Transverse colon (tissue), 4 donors: ENCODE results near the gene CA12. TPM values are rescaled to one million over a fixed set of nuclear protein-coding genes. Genes with fewer than 3 reads are reported as not detected.

Source experiments
- DNase-seq: peaks from one replicate; pipeline ENCODE4 v3.0.0-alpha.2; 2019
- H3K27ac ChIP-seq, 4 donors: fragments of 200-600 bp; sonication (generic); 2 replicates each; pipeline ENCODE4 v1.5.1; 2016 to 2018; ENCODE audit warnings: inconsistent platforms in 4 of 4
- H3K27me3 ChIP-seq: fragments of 200-600 bp; sonication (generic); 2 replicates; pipeline ENCODE4 v1.5.1; 2017; ENCODE audit warnings: inconsistent platforms
- H3K36me3 ChIP-seq, 4 donors: fragments of 200-600 bp; sonication (generic); 2 replicates each; pipeline ENCODE4 v1.5.1; 2017 to 2019; ENCODE audit warnings: inconsistent platforms in 4 of 4
- H3K4me1 ChIP-seq, 4 donors: fragments of 200-600 bp; sonication (generic); 2 replicates each; pipeline ENCODE4 v1.5.1; 2017 to 2020; ENCODE audit warnings: inconsistent platforms in 4 of 4
- H3K4me3 ChIP-seq, 4 donors: fragments of 200-600 bp; sonication (generic); 1 replicate in 1 of 4; 2 replicates in 3 of 4; pipeline versions ENCODE4 v1.5.1 to v1.6.1; 2017 to 2019; ENCODE audit warnings: inconsistent platforms in 4 of 4
- H3K9me3 ChIP-seq, 2 donors: fragments of 200-600 bp; sonication (generic); 2 replicates each; pipeline ENCODE4 v1.5.1; 2017 to 2019; ENCODE audit warnings: inconsistent platforms in 2 of 2
- CTCF ChIP-seq, 5 experiments: fragments of 200-600 bp in 3 of 5; fragments of 450-650 bp in 2 of 5; sonication (generic) in 3 of 5; IDR thresholded peaks; 1 replicate in 2 of 5; 2 replicates in 3 of 5; pipeline ENCODE4 v1.5.1; 2016 to 2017; ENCODE audit warnings: antibody characterized with exemption in 5 of 5, inconsistent platforms in 3 of 5, mild to moderate bottlenecking in 2 of 5, moderate library complexity in 1 of 5
- EP300 ChIP-seq: sonication (generic); formaldehyde crosslinking; IDR thresholded peaks from one replicate; pipeline ENCODE4 v1.6.1; 2017; ENCODE audit warnings: antibody characterized with exemption, low read depth
- POLR2A ChIP-seq: fragments of 450-650 bp; IDR thresholded peaks from one replicate; pipeline ENCODE4 v1.6.1; 2016; ENCODE audit warnings: antibody characterized with exemption, mild to moderate bottlenecking, moderate library complexity
- POLR2AphosphoS5 ChIP-seq, 3 donors: sonication (generic); formaldehyde crosslinking; IDR thresholded peaks; one replicate each; pipeline ENCODE4 v1.6.1; 2016; ENCODE audit warnings: antibody characterized with exemption in 3 of 3
- WGBS, 2 donors: methylation state at CpG; one replicate each; pipeline ENCODE4 v1.1.5; 2018; ENCODE audit warnings: low coverage in 1 of 2; 5-methylcytosine and 5-hydroxymethylcytosine counted together
- in situ Hi-C, 4 donors: fragments of 200-750 bp; cut with MboI; loops; one replicate each; pipeline versions ENCODE4 v1.15.0 to v1.15.1; 2017; ENCODE audit warnings: low sequenced_read_pairs in 3 of 4, low pct_ligation_motif_present in 1 of 4, low pct_unique_long_range_greater_than_20kb in 1 of 4
- intact Hi-C: fragments of 100-400 bp; cut with DNase I; formaldehyde crosslinking; loops from one replicate; pipeline ENCODE4 v1.15.1; 2023; ENCODE audit warnings: low total_unique reads
- total RNA-seq, 4 donors: library from RNA; depleted of rRNA; stranded (reverse); fragments of >200 nt; gene quantifications; one replicate each; pipeline ENCODE4 v1.1.0, GENCODE V29; 2016

Gene CA12
- total RNA-seq, 4 donors from 2014 or later: 121 to 392 (median 329) TPM

DNA sequence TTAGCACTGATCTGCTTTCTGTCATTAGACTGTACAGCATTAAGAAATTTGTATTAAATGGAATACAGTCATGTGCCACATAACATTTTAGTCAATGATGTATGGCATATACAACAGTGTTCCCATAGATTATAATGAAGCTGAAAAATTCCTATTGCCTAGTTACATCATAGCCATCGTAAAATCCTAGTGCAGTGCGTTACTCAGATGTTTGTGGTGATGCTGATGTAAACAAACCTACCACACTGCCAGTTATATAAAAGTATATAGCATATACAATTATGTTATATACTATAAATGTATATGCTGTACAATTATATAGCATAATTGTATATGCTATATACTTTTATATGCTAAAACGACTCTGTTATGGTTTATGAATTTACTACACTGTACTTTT lies 62.6 kb downstream of the CA12 start:
- TF ChIP-seq EP300 (no peak), POLR2AphosphoS5 (IDR thresholded peaks at IDR 0.05) (peak in 1 of 3 donors; percentile 16)
- Histone ChIP-seq H3K4me1 (peaks cover 0 to 11% (median 3%) of the 10 kb centered on the region in 4 donors), H3K27me3 (no peaks in the 10 kb centered on the region), H3K4me3 (no peak overlapping the region), H3K27ac (peak overlapping the region in 1 of 4 donors; percentile 31), H3K9me3 (no peaks in the 10 kb centered on the region), H3K36me3 (no peaks in the 10 kb centered on the region)
- in situ Hi-C loops (no loop called here), intact Hi-C loops (no loop called here)
- DNase-seq: no peak
- 52% methylated on average over 3 of the region's 3 CpGs for WGBS, 2 donors

- TF ChIP-seq POLR2AphosphoS5 (IDR thresholded peaks at IDR 0.05): no peak
- TF ChIP-seq CTCF (IDR thresholded peaks at IDR 0.05): no peak
- no peak for TF ChIP-seq EP300
- TF ChIP-seq POLR2A: no peak
- H3K4me1 ChIP-seq: peaks cover 0 to 11% (median 3%) of the 10 kb centered on the region in 4 donors
- intact Hi-C loops (no loop called here), in situ Hi-C loops (no loop called here)
- 87 to 100% methylated on average over 3 to 4 of the region's 4 CpGs for WGBS, 2 donors
- H3K4me3 ChIP-seq: no peak overlapping the region
- no peaks in the 10 kb centered on the region for H3K27me3 ChIP-seq
- peak overlapping the region in 1 of 4 donors; percentile 31 for H3K27ac ChIP-seq
- no peaks in the 10 kb centered on the region for H3K9me3 ChIP-seq
- DNase-seq: no peak
- H3K36me3 ChIP-seq: no peaks in the 10 kb centered on the region
Measured at GRCh38 chr15:63318344-63318743, 63.3 kb downstream of the CA12 start.

- in situ Hi-C loops: no loop called here
- intact Hi-C loops: no loop called here
- no peaks in the 10 kb centered on the region for H3K9me3 ChIP-seq
Measured at GRCh38 chr15:63314409-63314808, 67.2 kb downstream of the CA12 start.

DNA sequence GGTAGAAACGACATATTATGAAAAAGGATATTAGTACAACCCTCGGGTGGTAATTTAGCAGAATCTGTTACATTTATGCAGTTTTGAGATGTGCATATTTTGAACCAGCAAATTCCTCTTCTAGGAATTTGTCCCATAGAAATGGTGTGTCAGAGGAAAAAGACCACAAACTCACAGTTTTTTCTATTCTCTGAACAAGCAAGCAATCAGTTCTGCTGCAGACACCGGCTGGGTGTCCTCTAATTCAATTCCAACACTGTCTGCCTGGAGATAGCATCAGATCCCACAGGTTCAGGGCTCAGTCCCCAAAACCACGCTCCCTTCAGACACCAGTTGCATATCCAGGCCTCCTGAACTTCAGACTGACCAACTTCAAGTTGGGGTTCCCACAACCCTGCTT lies 67.8 kb downstream of the CA12 start:
- H3K27ac ChIP-seq: no peak overlapping the region
- TF ChIP-seq CTCF (IDR thresholded peaks at IDR 0.05) (no peak), POLR2AphosphoS5 (IDR thresholded peaks at IDR 0.05) (no peak), EP300 (no peak), POLR2A (no peak)
- H3K36me3 ChIP-seq: no peaks in the 10 kb centered on the region
- H3K27me3 ChIP-seq: no peaks in the 10 kb centered on the region
- in situ Hi-C loops: no loop called here
- intact Hi-C loops: no loop called here
- no peaks in the 10 kb centered on the region for H3K9me3 ChIP-seq
- H3K4me3 ChIP-seq: no peak overlapping the region
- peaks cover 0 to 13% (median 3%) of the 10 kb centered on the region in 4 donors for H3K4me1 ChIP-seq
- no peak for DNase-seq
- WGBS, 2 donors: 88 to 90% methylated on average over 2 to 4 of the region's 4 CpGs

More at GRCh38 chr15:63314409-63314808, 67.2 kb downstream of the CA12 start:
- no peak overlapping the region for H3K27ac ChIP-seq
- peaks cover 0 to 12% (median 3%) of the 10 kb centered on the region in 4 donors for H3K4me1 ChIP-seq
- no peak for DNase-seq
- H3K27me3 ChIP-seq: no peaks in the 10 kb centered on the region
- whole genome bisulfite sequencing, 2 donors: 74 to 100% methylated on average over 1 to 2 of the region's 2 CpGs
- H3K36me3 ChIP-seq: no peaks in the 10 kb centered on the region
- no peak overlapping the region for H3K4me3 ChIP-seq
- no peak for TF ChIP-seq POLR2A
- TF ChIP-seq EP300: no peak
- no peak for TF ChIP-seq CTCF (IDR thresholded peaks at IDR 0.05)
- TF ChIP-seq POLR2AphosphoS5 (IDR thresholded peaks at IDR 0.05): no peak

DNA sequence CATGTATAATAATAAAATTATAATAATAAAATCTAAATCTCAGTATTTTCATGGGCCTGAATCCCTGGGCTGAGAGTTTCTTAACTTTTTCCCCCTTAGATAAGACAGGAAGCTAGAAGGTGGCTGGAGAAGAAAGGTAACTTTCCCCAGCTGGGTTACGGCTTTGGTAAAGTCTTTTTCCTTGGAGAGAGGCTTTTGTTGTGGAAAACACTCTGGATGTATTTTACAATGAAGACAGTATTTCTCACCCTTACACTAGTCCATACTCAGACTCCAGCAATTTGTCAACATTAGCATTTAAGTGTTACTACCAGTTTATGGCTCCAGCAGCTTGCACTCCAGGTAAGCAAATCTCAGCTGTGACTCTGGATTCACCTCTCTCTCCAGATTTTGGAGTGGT lies 69.4 kb downstream of the CA12 start:
- in situ Hi-C loops: no loop called here
- TF ChIP-seq CTCF (IDR thresholded peaks at IDR 0.05) (no peak), EP300 (no peak), POLR2A (no peak), POLR2AphosphoS5 (IDR thresholded peaks at IDR 0.05) (no peak)

More for the DNA sequence above, 69.4 kb downstream of the CA12 start:
- no peak overlapping the region for H3K27ac ChIP-seq
- H3K9me3 ChIP-seq: no peaks in the 10 kb centered on the region
- H3K4me1 ChIP-seq: peaks cover 0 to 15% (median 0%) of the 10 kb centered on the region in 4 donors
- no peak overlapping the region for H3K4me3 ChIP-seq
- 93% methylated on average over 1 of the region's 1 CpG; no CpG with 5 or more reads in 1 of the 2 donors for WGBS, 2 donors
- H3K36me3 ChIP-seq: no peaks in the 10 kb centered on the region
- intact Hi-C loops: no loop called here
- no peak for DNase-seq
- H3K27me3 ChIP-seq: no peaks in the 10 kb centered on the region
